ENCODE data around the gene MAGED4. TPM values are rescaled to one million over a fixed set of nuclear protein-coding genes. Genes with fewer than 3 reads are reported as not detected.
"Not testable (repeated sequence)": the region's sequence is repeated elsewhere in the genome, so short reads cannot be mapped to it uniquely, and the experiment has no call there.

MAGED4 gene
- total RNA-seq, 1 donor from 2014 or later = 2.7 TPM

DNA sequence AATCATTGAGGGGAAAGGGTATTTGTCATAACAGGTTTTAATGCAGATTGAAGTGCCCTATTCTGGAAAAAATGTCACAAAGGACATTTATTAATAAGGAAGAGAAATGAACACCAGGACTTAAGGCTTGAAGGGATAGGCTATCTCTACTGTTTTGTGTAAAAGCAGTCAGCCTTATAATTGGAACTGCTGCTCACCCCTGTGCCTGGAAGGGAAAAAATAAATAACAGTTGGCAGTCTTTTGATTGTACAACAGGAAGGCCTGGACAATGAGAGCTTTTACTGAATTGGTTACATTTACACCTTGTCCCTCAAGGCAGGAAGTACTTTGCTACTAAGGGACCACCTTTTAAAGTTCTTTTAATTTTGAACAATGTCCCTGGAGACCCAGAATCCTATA, 17.8 kb upstream of the MAGED4 start:
- no peak overlapping the region for H3K4me3 ChIP-seq
- intact Hi-C loops (cut with DNase I) = no loop called here
- no peaks in the 10 kb centered on the region for H3K36me3 ChIP-seq
- H3K9me3 ChIP-seq = no peaks in the 10 kb centered on the region
- H3K27me3 ChIP-seq = no peaks in the 10 kb centered on the region
- H3K4me1 ChIP-seq = no peaks in the 10 kb centered on the region
- no peak overlapping the region for H3K27ac ChIP-seq
- no peak for DNase-seq (ENCODE audit: extremely low spot score in 2 of 2)
- TF ChIP-seq, protein P1, sequence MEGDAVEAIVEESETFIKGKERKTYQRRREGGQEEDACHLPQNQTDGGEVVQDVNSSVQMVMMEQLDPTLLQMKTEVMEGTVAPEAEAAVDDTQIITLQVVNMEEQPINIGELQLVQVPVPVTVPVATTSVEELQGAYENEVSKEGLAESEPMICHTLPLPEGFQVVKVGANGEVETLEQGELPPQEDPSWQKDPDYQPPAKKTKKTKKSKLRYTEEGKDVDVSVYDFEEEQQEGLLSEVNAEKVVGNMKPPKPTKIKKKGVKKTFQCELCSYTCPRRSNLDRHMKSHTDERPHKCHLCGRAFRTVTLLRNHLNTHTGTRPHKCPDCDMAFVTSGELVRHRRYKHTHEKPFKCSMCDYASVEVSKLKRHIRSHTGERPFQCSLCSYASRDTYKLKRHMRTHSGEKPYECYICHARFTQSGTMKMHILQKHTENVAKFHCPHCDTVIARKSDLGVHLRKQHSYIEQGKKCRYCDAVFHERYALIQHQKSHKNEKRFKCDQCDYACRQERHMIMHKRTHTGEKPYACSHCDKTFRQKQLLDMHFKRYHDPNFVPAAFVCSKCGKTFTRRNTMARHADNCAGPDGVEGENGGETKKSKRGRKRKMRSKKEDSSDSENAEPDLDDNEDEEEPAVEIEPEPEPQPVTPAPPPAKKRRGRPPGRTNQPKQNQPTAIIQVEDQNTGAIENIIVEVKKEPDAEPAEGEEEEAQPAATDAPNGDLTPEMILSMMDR (IDR thresholded peaks at IDR 0.05) = no peak

DNA sequence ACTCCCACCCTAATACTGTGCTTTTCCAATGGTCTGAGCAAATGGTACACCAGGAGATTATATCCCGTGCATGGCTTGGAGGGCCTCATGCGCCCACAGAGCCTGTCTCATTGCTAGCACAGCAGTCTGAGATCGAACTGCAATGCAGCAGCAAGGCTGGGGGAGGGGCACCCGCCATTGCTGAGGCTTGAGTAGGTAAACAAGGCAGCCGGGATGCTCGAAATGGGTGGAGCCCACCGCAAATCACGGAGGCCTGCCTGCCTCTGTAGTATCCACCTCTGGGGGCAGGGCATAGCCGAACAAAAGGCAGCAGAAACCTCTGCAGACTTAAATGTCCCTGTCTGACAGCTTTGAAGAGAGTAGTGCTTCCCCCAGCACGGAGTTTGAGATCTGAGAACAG, 13.6 kb upstream of the MAGED4 start:
- H3K4me3 ChIP-seq; H3K27me3 ChIP-seq; H3K36me3 ChIP-seq; intact Hi-C loops (cut with DNase I); H3K27ac ChIP-seq; H3K9me3 ChIP-seq; H3K4me1 ChIP-seq; DNase-seq (ENCODE audit: extremely low spot score in 2 of 2): not testable (repeated sequence)

DNA sequence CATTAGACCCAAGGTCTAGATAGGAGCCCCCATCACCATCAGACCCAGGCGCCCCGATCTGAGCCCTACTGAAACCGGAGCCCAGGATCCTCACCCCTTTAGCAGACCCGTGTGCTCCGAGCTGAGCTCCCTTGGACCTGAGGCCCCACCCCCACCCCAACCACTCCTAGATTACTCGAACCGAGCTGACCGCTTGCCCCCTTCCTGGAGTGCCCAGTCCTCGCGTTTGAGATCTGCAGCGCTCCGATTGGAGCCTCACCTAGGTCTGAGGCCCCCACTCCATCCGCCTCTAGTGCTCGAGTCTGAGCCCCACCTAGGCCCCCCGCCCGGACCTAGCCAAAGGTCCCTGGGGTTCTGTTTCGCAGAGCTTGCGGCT, 378 bp downstream of the MAGED4 start:
- intact Hi-C loops (cut with DNase I) = not testable (repeated sequence)

DNA sequence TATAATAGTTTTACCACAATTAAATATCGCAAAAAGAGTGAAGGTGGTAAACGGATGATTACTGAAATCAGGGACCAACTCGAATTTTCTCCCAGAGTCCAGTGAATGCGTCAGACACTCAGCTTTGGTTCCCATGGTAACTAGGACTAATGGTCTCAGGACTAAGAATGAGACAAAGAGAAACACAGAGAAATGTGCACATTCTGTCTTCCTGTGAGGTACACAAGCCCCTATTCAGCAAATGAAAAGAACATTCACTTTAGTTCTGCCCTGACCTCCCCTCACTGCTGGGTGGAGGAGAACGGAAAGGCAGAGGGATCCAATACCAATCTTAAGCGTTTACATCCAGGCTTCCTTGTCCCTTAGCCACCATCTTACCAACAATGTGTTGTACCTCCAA, 26.7 kb downstream of the MAGED4 start:
- H3K4me1 ChIP-seq; H3K27me3 ChIP-seq; H3K9me3 ChIP-seq; H3K36me3 ChIP-seq; H3K27ac ChIP-seq; intact Hi-C loops (cut with DNase I); DNase-seq (ENCODE audit: extremely low spot score in 2 of 2); H3K4me3 ChIP-seq: not testable (repeated sequence)

More for the DNA sequence above, 378 bp downstream of the MAGED4 start:
- H3K4me3 ChIP-seq; H3K36me3 ChIP-seq; DNase-seq (ENCODE audit: extremely low spot score in 2 of 2); H3K4me1 ChIP-seq; H3K9me3 ChIP-seq; H3K27ac ChIP-seq; H3K27me3 ChIP-seq: not testable (repeated sequence)

DNA sequence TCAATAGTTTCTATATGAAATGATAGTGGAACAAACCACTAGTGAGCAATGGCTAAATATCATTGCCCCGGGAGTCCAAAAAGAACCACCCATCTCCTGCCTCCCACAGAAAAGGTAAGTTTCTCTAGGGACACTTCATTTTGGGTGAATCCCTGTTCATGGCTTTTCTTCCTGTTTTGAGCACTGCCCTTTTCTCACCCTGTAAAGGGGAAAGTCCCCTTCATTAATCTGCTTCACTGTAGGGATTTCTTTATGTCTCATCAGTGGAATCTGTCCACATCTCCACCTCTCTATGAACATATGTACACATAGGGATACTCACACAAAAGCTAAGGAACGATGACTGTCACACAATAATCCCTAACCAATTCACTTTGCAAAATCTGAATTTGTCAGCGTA, 28.6 kb downstream of the MAGED4 start:
- intact Hi-C loops (cut with DNase I) = no loop called here
- Histone ChIP-seq H3K27me3 (no peaks in the 10 kb centered on the region), H3K36me3 (no peaks in the 10 kb centered on the region), H3K27ac (no peak overlapping the region), H3K4me1 (no peaks in the 10 kb centered on the region), H3K9me3 (no peaks in the 10 kb centered on the region), H3K4me3 (no peak overlapping the region)
- TF ChIP-seq POLR2AphosphoS5 (IDR thresholded peaks at IDR 0.05; ENCODE audit: insufficient read depth in 1 of 2, low read depth in 1 of 2) = no peak
- no peak for DNase-seq (ENCODE audit: extremely low spot score in 2 of 2)

DNA sequence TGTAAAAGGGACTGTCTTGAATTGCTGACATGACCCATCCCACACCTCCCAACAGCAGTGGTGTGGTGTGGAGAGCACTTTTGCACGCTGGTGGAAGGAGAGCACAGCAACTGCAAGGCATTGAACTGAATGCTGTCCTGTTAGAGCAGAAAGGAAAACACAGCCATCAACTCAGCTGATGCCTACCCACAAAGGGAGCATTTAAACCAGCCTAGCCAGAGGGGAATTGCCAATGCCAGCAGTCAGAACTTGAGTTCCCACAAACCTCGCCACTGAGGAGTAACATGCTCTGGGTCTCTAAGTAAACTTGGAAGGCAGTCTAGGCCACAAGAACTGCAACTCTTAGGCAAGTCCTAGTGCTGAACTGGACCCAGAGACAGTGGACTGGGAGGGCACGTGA, 31.9 kb downstream of the MAGED4 start:
- intact Hi-C loops (cut with DNase I) = no loop called here
- TF ChIP-seq, protein P1 (IDR thresholded peaks at IDR 0.05) = no peak
- TF ChIP-seq POLR2A (IDR thresholded peaks at IDR 0.05) (no peak), POLR2AphosphoS5 (IDR thresholded peaks at IDR 0.05; ENCODE audit: insufficient read depth in 1 of 2, low read depth in 1 of 2) (no peak)
- no peak overlapping the region for H3K4me3 ChIP-seq
- H3K4me1 ChIP-seq = no peaks in the 10 kb centered on the region
- H3K27ac ChIP-seq = no peak overlapping the region
- H3K27me3 ChIP-seq = no peaks in the 10 kb centered on the region
- DNase-seq (ENCODE audit: extremely low spot score in 2 of 2) = no peak
- H3K36me3 ChIP-seq = no peaks in the 10 kb centered on the region
- H3K9me3 ChIP-seq = no peaks in the 10 kb centered on the region

DNA sequence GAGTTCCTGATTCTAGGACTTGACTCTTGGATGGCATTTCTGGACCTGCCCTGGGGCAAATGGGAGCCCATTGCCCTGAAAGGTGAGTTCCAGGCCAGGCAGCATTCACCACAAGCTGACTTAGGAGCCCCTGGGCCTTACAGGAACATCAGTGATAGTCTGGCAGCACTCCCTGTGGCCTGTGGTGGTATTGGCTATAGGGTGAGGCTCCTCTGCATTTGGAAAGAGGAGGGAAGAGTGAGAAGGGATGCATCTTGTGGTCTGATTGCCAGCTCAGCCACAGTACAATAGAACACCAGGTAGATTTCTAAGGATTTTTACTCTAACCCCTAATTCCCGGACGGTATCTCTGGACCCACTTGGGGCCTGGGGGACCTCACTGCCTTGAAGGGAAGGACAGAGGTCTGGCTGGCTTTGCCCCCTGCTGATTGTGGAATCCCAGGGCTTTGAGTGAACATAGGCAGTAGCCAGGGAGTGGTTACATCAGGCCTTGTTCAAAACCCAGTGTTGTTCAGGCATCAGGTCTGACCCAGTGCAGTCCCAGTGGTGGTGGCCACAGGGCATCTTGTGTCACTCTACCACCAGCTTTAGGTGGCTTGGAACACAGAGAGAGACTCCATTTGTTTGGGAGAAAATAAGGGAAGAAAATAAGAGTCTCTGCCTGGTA, 32.9 kb downstream of the MAGED4 start:
- TF ChIP-seq POLR2A (IDR thresholded peaks at IDR 0.05) (no peak), POLR2AphosphoS5 (IDR thresholded peaks at IDR 0.05; ENCODE audit: insufficient read depth in 1 of 2, low read depth in 1 of 2) (no peak)
- TF ChIP-seq, protein P1 (IDR thresholded peaks at IDR 0.05) = no peak
- no peaks in the 10 kb centered on the region for H3K27me3 ChIP-seq
- intact Hi-C loops (cut with DNase I) = no loop called here
- no peaks in the 10 kb centered on the region for H3K4me1 ChIP-seq
- no peaks in the 10 kb centered on the region for H3K9me3 ChIP-seq
- no peak overlapping the region for H3K4me3 ChIP-seq
- H3K36me3 ChIP-seq = no peaks in the 10 kb centered on the region
- no peak overlapping the region for H3K27ac ChIP-seq
- no peak for DNase-seq (ENCODE audit: extremely low spot score in 2 of 2)

All from vagina (tissue), 2 donors.